ENCODE data around the gene DPH3.

The DPH3 gene

GRCh38 chr3:16248556-16248955 is 16.2 kb downstream of the DPH3 start:
- Histone ChIP-seq H3K27me3 (ENCODE audit: low read length) (no peaks in the 10 kb centered on the region), H3F3A (ENCODE audit: insufficient read depth) (no peaks in the 10 kb centered on the region), H3K79me2 (ENCODE audit: insufficient read depth, low read length) (no peaks in the 10 kb centered on the region), H3K9ac (ENCODE audit: low read length) (no peak overlapping the region), H3K9me3 (ENCODE audit: insufficient read depth, low read length) (no peaks in the 10 kb centered on the region), H3K36me3 (ENCODE audit: low read length) (no peaks in the 10 kb centered on the region), H4K20me1 (ENCODE audit: low read depth, low read length) (no peaks in the 10 kb centered on the region), H3K9me2 (replicated peaks; ENCODE audit: insufficient read depth, low read length) (no peaks in the 10 kb centered on the region), H3K4me3 (ENCODE audit: insufficient read depth, low read length, poor library complexity, severe bottlenecking) (no peak overlapping the region), H2AFZ (ENCODE audit: low read depth, low read length, severe bottlenecking) (no peak overlapping the region), H3K27ac (ENCODE audit: low read depth, low read length) (no peak overlapping the region), H3K4me2 (ENCODE audit: low read depth, low read length, poor library complexity, severe bottlenecking) (no peak overlapping the region)
- TF ChIP-seq EZH2phosphoT487 (conservative IDR thresholded peaks at IDR 0.05; ENCODE audit: low read length), result no peak
- TF ChIP-seq, protein P1, sequence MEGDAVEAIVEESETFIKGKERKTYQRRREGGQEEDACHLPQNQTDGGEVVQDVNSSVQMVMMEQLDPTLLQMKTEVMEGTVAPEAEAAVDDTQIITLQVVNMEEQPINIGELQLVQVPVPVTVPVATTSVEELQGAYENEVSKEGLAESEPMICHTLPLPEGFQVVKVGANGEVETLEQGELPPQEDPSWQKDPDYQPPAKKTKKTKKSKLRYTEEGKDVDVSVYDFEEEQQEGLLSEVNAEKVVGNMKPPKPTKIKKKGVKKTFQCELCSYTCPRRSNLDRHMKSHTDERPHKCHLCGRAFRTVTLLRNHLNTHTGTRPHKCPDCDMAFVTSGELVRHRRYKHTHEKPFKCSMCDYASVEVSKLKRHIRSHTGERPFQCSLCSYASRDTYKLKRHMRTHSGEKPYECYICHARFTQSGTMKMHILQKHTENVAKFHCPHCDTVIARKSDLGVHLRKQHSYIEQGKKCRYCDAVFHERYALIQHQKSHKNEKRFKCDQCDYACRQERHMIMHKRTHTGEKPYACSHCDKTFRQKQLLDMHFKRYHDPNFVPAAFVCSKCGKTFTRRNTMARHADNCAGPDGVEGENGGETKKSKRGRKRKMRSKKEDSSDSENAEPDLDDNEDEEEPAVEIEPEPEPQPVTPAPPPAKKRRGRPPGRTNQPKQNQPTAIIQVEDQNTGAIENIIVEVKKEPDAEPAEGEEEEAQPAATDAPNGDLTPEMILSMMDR (IDR thresholded peaks at IDR 0.05; ENCODE audit: insufficient read depth, low read length, poor library complexity, severe bottlenecking), result no peak

GRCh38 chr3:16247282-16248061 is 17.3 kb downstream of the DPH3 start:
- no peaks in the 10 kb centered on the region for H4K20me1 ChIP-seq (ENCODE audit: low read depth, low read length)
- H3F3A ChIP-seq (ENCODE audit: insufficient read depth), result no peaks in the 10 kb centered on the region
- no peaks in the 10 kb centered on the region for H3K9me2 ChIP-seq (replicated peaks; ENCODE audit: insufficient read depth, low read length)
- no peaks in the 10 kb centered on the region for H3K27me3 ChIP-seq (ENCODE audit: low read length)
- peak overlapping the region; percentile 24 for H2AFZ ChIP-seq (ENCODE audit: low read depth, low read length, severe bottlenecking)
- no peaks in the 10 kb centered on the region for H3K9me3 ChIP-seq (ENCODE audit: insufficient read depth, low read length)
- H3K9ac ChIP-seq (ENCODE audit: low read length), result no peak overlapping the region
- no peak for TF ChIP-seq EZH2phosphoT487 (conservative IDR thresholded peaks at IDR 0.05; ENCODE audit: low read length)
- TF ChIP-seq, protein P1 (IDR thresholded peaks at IDR 0.05; ENCODE audit: insufficient read depth, low read length, poor library complexity, severe bottlenecking), result peak; percentile 75
- no peaks in the 10 kb centered on the region for H3K36me3 ChIP-seq (ENCODE audit: low read length)
- H3K27ac ChIP-seq (ENCODE audit: low read depth, low read length), result no peak overlapping the region
- no peak overlapping the region for H3K4me2 ChIP-seq (ENCODE audit: low read depth, low read length, poor library complexity, severe bottlenecking)
- no peaks in the 10 kb centered on the region for H3K79me2 ChIP-seq (ENCODE audit: insufficient read depth, low read length)
- H3K4me3 ChIP-seq (ENCODE audit: insufficient read depth, low read length, poor library complexity, severe bottlenecking), result no peak overlapping the region

DNA sequence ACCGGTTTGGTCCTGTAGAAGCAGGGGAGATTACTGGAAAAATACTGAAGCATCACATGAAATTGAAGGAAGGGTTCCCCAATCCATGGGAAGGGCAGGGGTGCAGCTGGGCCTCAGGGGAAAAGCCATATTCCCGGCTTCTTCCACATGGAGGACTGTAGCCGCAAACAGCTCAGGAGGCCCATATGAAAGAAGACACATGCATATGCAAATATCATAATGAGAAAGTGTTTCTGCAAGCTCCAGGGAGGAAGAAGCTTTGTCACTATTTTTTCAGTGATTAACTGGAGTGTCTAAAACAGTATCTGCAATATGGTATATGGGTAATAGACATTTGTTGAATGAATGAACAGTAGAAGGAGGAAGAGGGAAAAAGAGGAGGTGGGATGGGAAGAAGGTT is 19.1 kb downstream of the DPH3 start:
- TF ChIP-seq EZH2phosphoT487 (conservative IDR thresholded peaks at IDR 0.05; ENCODE audit: low read length), result no peak
- TF ChIP-seq, protein P1 (IDR thresholded peaks at IDR 0.05; ENCODE audit: insufficient read depth, low read length, poor library complexity, severe bottlenecking), result no peak
- Histone ChIP-seq H3K27ac (ENCODE audit: low read depth, low read length) (no peak overlapping the region), H3K9ac (ENCODE audit: low read length) (no peak overlapping the region), H4K20me1 (ENCODE audit: low read depth, low read length) (no peaks in the 10 kb centered on the region), H3K9me2 (replicated peaks; ENCODE audit: insufficient read depth, low read length) (no peaks in the 10 kb centered on the region), H3K4me2 (ENCODE audit: low read depth, low read length, poor library complexity, severe bottlenecking) (no peak overlapping the region), H2AFZ (ENCODE audit: low read depth, low read length, severe bottlenecking) (no peak overlapping the region), H3K36me3 (ENCODE audit: low read length) (no peaks in the 10 kb centered on the region), H3F3A (ENCODE audit: insufficient read depth) (no peaks in the 10 kb centered on the region), H3K27me3 (ENCODE audit: low read length) (no peaks in the 10 kb centered on the region), H3K79me2 (ENCODE audit: insufficient read depth, low read length) (no peaks in the 10 kb centered on the region), H3K4me3 (ENCODE audit: insufficient read depth, low read length, poor library complexity, severe bottlenecking) (no peak overlapping the region), H3K9me3 (ENCODE audit: insufficient read depth, low read length) (no peaks in the 10 kb centered on the region)
